HepG2 (cell line): ENCODE measurements around the gene FANCG. TPM values are rescaled to one million over a fixed set of nuclear protein-coding genes. Genes with fewer than 3 reads are reported as not detected.

Experiments
- ATAC-seq: fragments of 200-7000 bp; cut with Tn5 transposase; 3 replicates; pipeline ENCODE4 v1.9.1; 2020; ENCODE audit warnings: mild to moderate bottlenecking, moderate library complexity
- BruUV-seq: library from RNA; stranded (reverse); fragments of 400-500 nt; replicated peaks from 2 replicates; lab custom pipeline; 2021; lab: Mats Ljungman, UMichigan
- CTCF ChIA-PET: fragments of 300-600 bp; formaldehyde crosslinking; extraction: SDS; loops from one replicate; lab custom pipeline; 2021; ENCODE audit warnings: low total read pairs, inconsistent platforms, low intra/inter-chr PET ratio; lab: Yijun Ruan, JAX
- POLR2A ChIA-PET: fragments of 350-600 bp; sonication (Branson Sonifier 250); formaldehyde crosslinking; loops from one replicate; lab custom pipeline; 2020; ENCODE audit warnings: antibody characterized with exemption, inconsistent platforms; lab: Yijun Ruan, JAX
- DNase-seq: peaks from one replicate; pipeline ENCODE4 v3.0.0-alpha.2; 2015; ENCODE audit warnings: low spot score
- FAIRE-seq: peaks from 3 replicates; lab custom pipeline; 2011; peaks lifted over from hg19 to GRCh38; lab: Jason Lieb, UNC
- H2AFZ ChIP-seq: one replicate; pipeline ENCODE4 v1.6.1; 2011; ENCODE audit warnings: low read length, inconsistent platforms
- H3K27ac ChIP-seq: fragments of 300-600 bp; 3 replicates; pipeline ENCODE4 v1.8.0; 2011; ENCODE audit warnings: mixed run types, mild to moderate bottlenecking, mixed read lengths, low read length, inconsistent platforms; ENCODE audit not compliant: insufficient read depth; ENCODE audit errors: extremely low read length
- H3K27me3 ChIP-seq, 2 experiments: fragments of 200-600 bp in 1 of 2; 2 replicates in 1 of 2; 3 replicates in 1 of 2; pipeline versions ENCODE4 v1.6.0 to v1.8.0; 2011; ENCODE audit warnings: low read length in 2 of 2, mild to moderate bottlenecking in 2 of 2, moderate library complexity in 2 of 2, inconsistent platforms in 1 of 2; ENCODE audit not compliant: insufficient read depth in 2 of 2, control insufficient read depth in 1 of 2
- H3K36me3 ChIP-seq, 2 experiments: fragments of 200-600 bp in 1 of 2; replicated peaks in 1 of 2; 2 replicates in 1 of 2; 3 replicates in 1 of 2; pipeline versions ENCODE4 v1.5.1 to v1.8.0; 2011; ENCODE audit warnings: low read length in 2 of 2, inconsistent platforms in 1 of 2; ENCODE audit not compliant: insufficient read depth in 2 of 2, control insufficient read depth in 1 of 2
- H3K4me1 ChIP-seq: 2 replicates; pipeline ENCODE4 v1.5.1; 2012; ENCODE audit warnings: low read length, inconsistent platforms; ENCODE audit not compliant: insufficient read depth
- H3K4me2 ChIP-seq: 2 replicates; pipeline ENCODE4 v1.6.0; 2011; ENCODE audit warnings: low read depth, low read length, inconsistent platforms
- H3K4me3 ChIP-seq, 3 experiments: fragments of 200-600 bp in 1 of 3; sonication (generic), shearing (Covaris generic) in 1 of 3; replicated peaks in 1 of 3; 2 replicates each; pipeline ENCODE4 v1.5.1; 2011 to 2016; ENCODE audit warnings: low read length in 3 of 3, inconsistent platforms in 2 of 3, low read depth in 2 of 3, mild to moderate bottlenecking in 2 of 3, control low read depth in 1 of 3, mixed read lengths in 1 of 3; ENCODE audit not compliant: insufficient read depth in 1 of 3
- H3K79me2 ChIP-seq: one replicate; pipeline ENCODE4 v1.6.1; 2011; ENCODE audit warnings: low read length, inconsistent platforms; ENCODE audit not compliant: insufficient read depth
- H3K9ac ChIP-seq: 2 replicates; pipeline ENCODE4 v1.6.0; 2011; ENCODE audit warnings: mild to moderate bottlenecking, low read depth, low read length, inconsistent platforms; ENCODE audit not compliant: insufficient read depth
- H3K9me3 ChIP-seq: 2 replicates; pipeline ENCODE4 v1.5.1; 2012; ENCODE audit warnings: mild to moderate bottlenecking, low read length
- H4K20me1 ChIP-seq: 2 replicates; pipeline ENCODE4 v1.6.0; 2011; ENCODE audit warnings: inconsistent platforms, mild to moderate bottlenecking, low read length, moderate library complexity; ENCODE audit not compliant: insufficient read depth
- AHDC1 ChIP-seq: sonication (generic); formaldehyde crosslinking; IDR thresholded peaks from 2 replicates; pipeline ENCODE4 v1.5.1; 2020; ENCODE audit warnings: mild to moderate bottlenecking, missing genetic modification reagents, borderline replicate concordance
- HDAC1 ChIP-seq: sonication (generic); formaldehyde crosslinking; IDR thresholded peaks from 2 replicates; pipeline ENCODE4 v1.5.1; 2020; ENCODE audit warnings: mild to moderate bottlenecking, missing genetic modification reagents
- NCOR1 ChIP-seq: fragments of 200-600 bp; sonication (generic); IDR thresholded peaks from 2 replicates; pipeline ENCODE4 v1.7.0; 2017; ENCODE audit warnings: antibody characterized with exemption, low read length, borderline replicate concordance
- NFATC3 ChIP-seq: sonication (generic); formaldehyde crosslinking; IDR thresholded peaks from 2 replicates; pipeline ENCODE4 v1.5.1; 2020; ENCODE audit warnings: mild to moderate bottlenecking, missing genetic modification reagents
- POLR2A ChIP-seq, 2 experiments: IDR thresholded peaks; 2 replicates each; pipeline ENCODE4 v1.6.1; 2011; ENCODE audit warnings: low read depth in 2 of 2, low read length in 2 of 2, mild to moderate bottlenecking in 1 of 2, moderate library complexity in 1 of 2; ENCODE audit not compliant: insufficient read depth in 1 of 2
- POLR2G ChIP-seq: fragments of 200-400 bp; formaldehyde crosslinking; IDR thresholded peaks from 2 replicates; pipeline ENCODE4 v1.6.1; 2018; ENCODE audit warnings: mild to moderate bottlenecking, low read depth, low read length, moderate library complexity
- RXRA ChIP-seq: sonication (generic); formaldehyde crosslinking; IDR thresholded peaks from 2 replicates; pipeline ENCODE4 v1.5.1; 2020; ENCODE audit warnings: missing genetic modification reagents
- SRSF4 ChIP-seq: fragments of 200-400 bp; formaldehyde crosslinking; IDR thresholded peaks from one replicate; pipeline ENCODE4 v1.6.1; 2018; ENCODE audit warnings: mild to moderate bottlenecking, low read depth, low read length, moderate library complexity; ENCODE audit not compliant: poor library complexity, severe bottlenecking
- U2AF1 ChIP-seq: fragments of 200-400 bp; formaldehyde crosslinking; optimal IDR thresholded peaks from 2 replicates; pipeline ENCODE3; 2017; ENCODE audit warnings: mild to moderate bottlenecking, low read depth, low read length
- ZMYM2 ChIP-seq: sonication (generic); formaldehyde crosslinking; IDR thresholded peaks from 2 replicates; pipeline ENCODE4 v1.8.0; 2022; ENCODE audit warnings: mild to moderate bottlenecking, missing genetic modification reagents
- ZNF317 ChIP-seq: sonication (generic); formaldehyde crosslinking; IDR thresholded peaks from 2 replicates; pipeline ENCODE4 v1.5.0; 2020; ENCODE audit warnings: mild to moderate bottlenecking, missing genetic modification reagents
- ZNF761 ChIP-seq: sonication (generic); formaldehyde crosslinking; conservative IDR thresholded peaks from 2 replicates; pipeline ENCODE4 v1.4.0; 2020; ENCODE audit warnings: mild to moderate bottlenecking, missing genetic modification reagents
- ZZZ3 ChIP-seq: sonication (generic); formaldehyde crosslinking; IDR thresholded peaks from 2 replicates; pipeline ENCODE4 v1.4.0; 2020; ENCODE audit warnings: missing genetic modification reagents, mild to moderate bottlenecking, borderline replicate concordance
- WGBS: methylation state at CpG from one replicate; pipeline ENCODE4 v1.1.6; 2017; ENCODE audit warnings: low lambda C conversion rate; 5-methylcytosine and 5-hydroxymethylcytosine counted together
- in situ Hi-C: cut with HindIII; loops from 2 replicates; pipeline ENCODE4 v1.10.0; 2017; ENCODE audit warnings: low pct_unique_long_range_greater_than_20kb; ENCODE audit not compliant: extremely low pct_ligation_motif_present
- intact Hi-C: fragments of 100-400 bp; cut with micrococcal nuclease; formaldehyde crosslinking; loops from one replicate; pipeline ENCODE4 v1.10.0; 2022; ENCODE audit not compliant: unreplicated experiment
- polyA plus RNA-seq, 8 experiments: library from polyadenylated mRNA; depleted of rRNA in 3 of 8; stranded (reverse) in 7 of 8; unstranded in 1 of 8; fragments of >200 nt; fragmentation: Illumina TruSeq in 4 of 8; extraction: Trizol in 4 of 8; gene quantifications; 2 replicates each; pipeline versions ENCODE4 v1.2.1 to v1.2.3, GENCODE V29; 2011 to 2016; ENCODE audit warnings: low read depth in 4 of 8, missing spikeins in 1 of 8, mixed read lengths in 1 of 8; ENCODE audit not compliant: insufficient read depth in 1 of 8
- total RNA-seq, 5 experiments: library from RNA; depleted of rRNA; stranded (reverse); fragments of >200 nt; fragmentation: Illumina TruSeq; extraction: Trizol; gene quantifications; 2 replicates each; pipeline ENCODE4 v1.2.3, GENCODE V29; 2016; ENCODE audit warnings: low read depth in 1 of 5
- TF ChIP-seq, protein P1 (sequence below), 2 experiments: sonication (generic) in 1 of 2; formaldehyde crosslinking in 1 of 2; IDR thresholded peaks; 2 replicates each; pipeline versions ENCODE4 v1.4.0 to v1.6.1; 2018 to 2020; ENCODE audit warnings: missing genetic modification reagents in 2 of 2, borderline replicate concordance in 1 of 2, low read depth in 1 of 2, mild to moderate bottlenecking in 1 of 2, missing biosample characterization in 1 of 2

The FANCG gene
- total and polyA plus RNA-seq, 2 of the 13 experiments (the other 11 are each of a cell fraction or from before 2014, with no cell fraction given): 14.4 to 45.1 TPM

DNA sequence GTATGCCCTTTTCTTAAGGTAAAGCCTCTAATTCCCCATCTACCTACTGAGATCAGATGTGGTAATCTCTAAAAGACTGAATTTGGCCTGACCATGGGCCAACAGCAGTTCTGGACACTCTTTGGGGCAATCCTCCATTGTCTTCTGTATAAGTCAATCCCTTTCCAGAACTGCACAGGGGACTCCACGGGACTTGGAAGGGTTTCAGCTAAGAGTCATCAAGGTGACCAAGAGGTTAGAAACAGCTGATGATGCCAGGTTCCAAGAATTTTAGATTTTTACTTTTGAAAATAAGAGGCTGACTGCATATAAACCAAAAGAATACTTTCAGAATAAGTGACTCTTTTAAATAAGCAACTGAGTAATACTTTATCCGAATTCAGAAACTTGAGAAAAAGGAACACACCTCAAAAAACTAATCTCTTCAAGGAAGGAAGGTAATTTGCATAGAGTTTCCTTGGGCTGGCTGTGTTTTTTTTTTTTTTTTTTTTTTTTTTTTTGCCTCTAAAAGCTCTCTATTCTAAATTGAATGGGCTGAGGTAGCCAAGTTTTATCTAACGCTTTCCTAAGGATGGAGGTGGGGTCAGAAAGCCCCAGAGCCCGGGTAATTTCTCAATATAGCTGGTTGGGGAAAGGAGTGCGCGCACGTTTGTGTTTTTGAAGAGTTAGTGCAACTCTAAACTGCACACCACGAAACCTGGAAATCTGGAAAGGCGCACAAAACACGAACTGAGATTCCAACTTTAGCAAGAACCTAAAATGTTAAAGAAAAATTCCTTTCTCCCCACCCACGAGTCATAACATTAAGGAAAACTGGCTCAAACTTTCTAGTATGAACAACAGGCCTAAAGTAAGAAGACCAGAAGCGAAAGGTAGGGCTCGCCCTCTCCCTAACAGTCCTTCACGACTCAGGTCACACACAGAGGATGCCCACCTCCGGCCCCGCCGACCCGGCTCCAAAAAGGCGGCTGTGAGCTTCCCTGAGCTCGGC, 8.6 kb downstream of the FANCG start:
- in situ Hi-C loops (no loop called here), intact Hi-C loops (no loop called here)
- Histone ChIP-seq H3K4me3 (peak overlapping the region; percentile 92 to 99 (median 93)), H4K20me1 (peaks cover 41% of the 10 kb centered on the region), H3K36me3 (peaks cover 17 to 40% of the 10 kb centered on the region in 2 experiments), H3K9me3 (no peaks in the 10 kb centered on the region), H2AFZ (no peak overlapping the region), H3K9ac (peak overlapping the region; percentile 100), H3K4me1 (peaks cover 37% of the 10 kb centered on the region), H3K27me3 (no peaks in the 10 kb centered on the region; a peak in 1 of 5 replicates), H3K27ac (peak overlapping the region; percentile 100), H3K79me2 (peaks cover 53% of the 10 kb centered on the region), H3K4me2 (peak overlapping the region; percentile 85)
- 2% methylated on average over 15 of the region's 20 CpGs for WGBS
- FAIRE-seq (no peak), DNase-seq (no peak), ATAC-seq (no peak)
- ChIA-PET POLR2A (interaction anchor here (0.8 to 3.2 kb wide), 17 partner anchors 8 to 892 kb away, joined by 3 to 23 read pairs (median 11); partner anchors contain the start of genes ATOSB, FANCG, PIGO and SIGMAR1), CTCF (interaction anchor here (2.1 kb wide), 1 partner anchor 25 kb away, joined by 9 read pairs; the partner anchor contains the start of gene PIGO)
- no peak for TF ChIP-seq ZZZ3 (CRISPR knock-in tag)
- no peak for TF ChIP-seq U2AF1
- TF ChIP-seq ZMYM2: no peak
- peak; percentile 2; the same call in 1 of the 2 replicates for TF ChIP-seq AHDC1 (CRISPR knock-in tag)
- TF ChIP-seq, protein P1, sequence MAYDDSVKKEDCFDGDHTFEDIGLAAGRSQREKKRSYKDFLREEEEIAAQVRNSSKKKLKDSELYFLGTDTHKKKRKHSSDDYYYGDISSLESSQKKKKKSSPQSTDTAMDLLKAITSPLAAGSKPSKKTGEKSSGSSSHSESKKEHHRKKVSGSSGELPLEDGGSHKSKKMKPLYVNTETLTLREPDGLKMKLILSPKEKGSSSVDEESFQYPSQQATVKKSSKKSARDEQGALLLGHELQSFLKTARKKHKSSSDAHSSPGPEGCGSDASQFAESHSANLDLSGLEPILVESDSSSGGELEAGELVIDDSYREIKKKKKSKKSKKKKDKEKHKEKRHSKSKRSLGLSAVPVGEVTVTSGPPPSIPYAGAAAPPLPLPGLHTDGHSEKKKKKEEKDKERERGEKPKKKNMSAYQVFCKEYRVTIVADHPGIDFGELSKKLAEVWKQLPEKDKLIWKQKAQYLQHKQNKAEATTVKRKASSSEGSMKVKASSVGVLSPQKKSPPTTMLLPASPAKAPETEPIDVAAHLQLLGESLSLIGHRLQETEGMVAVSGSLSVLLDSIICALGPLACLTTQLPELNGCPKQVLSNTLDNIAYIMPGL (CRISPR knock-in tag; IDR thresholded peaks at IDR 0.05; ENCODE audit: borderline replicate concordance in 1 of 2, low read depth in 1 of 2): no peak
- no peak for TF ChIP-seq ZNF761 (CRISPR knock-in tag)
- TF ChIP-seq NFATC3 (CRISPR knock-in tag): 0 out of 2 replicates have a peak, but pooled peaks have one; percentile 27
- no peak for TF ChIP-seq RXRA (CRISPR knock-in tag)
- TF ChIP-seq NCOR1: peak; percentile 48; the same call in 1 of the 2 replicates
- TF ChIP-seq ZNF317: 0 out of 2 replicates have a peak, but pooled peaks have one; percentile 44
- TF ChIP-seq POLR2A (IDR thresholded peaks at IDR 0.05; ENCODE audit: insufficient read depth in 1 of 2, low read depth in 2 of 2, low read length in 2 of 2): 0 out of 4 replicates have a peak, but pooled peaks of 1 of the 2 experiments have one; percentile 9
- no peak for TF ChIP-seq HDAC1
- TF ChIP-seq SRSF4: no peak
- no peak for TF ChIP-seq POLR2G
- BruUV-seq: TSS peak; percentile 54
